ENCODE results near the gene TCN1.

DNA sequence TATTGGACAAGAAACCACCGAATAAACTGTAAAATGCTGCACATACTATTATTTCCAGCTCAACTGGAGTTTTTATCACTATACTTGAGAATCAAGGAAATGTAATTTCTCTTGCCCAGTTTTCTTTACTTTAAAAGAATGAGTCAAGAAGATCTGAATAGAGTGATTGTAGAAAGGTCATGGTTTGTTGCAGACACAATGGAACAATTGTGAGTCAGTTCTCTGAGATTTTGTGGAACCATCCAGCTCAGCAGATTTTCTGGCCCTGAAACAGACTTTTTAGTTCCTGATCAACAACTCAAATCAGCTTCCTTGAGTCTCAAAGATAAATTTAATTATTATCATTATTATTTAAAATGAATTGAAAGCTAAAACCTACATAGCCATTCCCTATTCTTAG is 1.3 kb downstream of the TCN1 start:
- TF ChIP-seq POLR2AphosphoS5 (IDR thresholded peaks at IDR 0.05; ENCODE audit: low read depth), result no peak
- TF ChIP-seq, protein P1, sequence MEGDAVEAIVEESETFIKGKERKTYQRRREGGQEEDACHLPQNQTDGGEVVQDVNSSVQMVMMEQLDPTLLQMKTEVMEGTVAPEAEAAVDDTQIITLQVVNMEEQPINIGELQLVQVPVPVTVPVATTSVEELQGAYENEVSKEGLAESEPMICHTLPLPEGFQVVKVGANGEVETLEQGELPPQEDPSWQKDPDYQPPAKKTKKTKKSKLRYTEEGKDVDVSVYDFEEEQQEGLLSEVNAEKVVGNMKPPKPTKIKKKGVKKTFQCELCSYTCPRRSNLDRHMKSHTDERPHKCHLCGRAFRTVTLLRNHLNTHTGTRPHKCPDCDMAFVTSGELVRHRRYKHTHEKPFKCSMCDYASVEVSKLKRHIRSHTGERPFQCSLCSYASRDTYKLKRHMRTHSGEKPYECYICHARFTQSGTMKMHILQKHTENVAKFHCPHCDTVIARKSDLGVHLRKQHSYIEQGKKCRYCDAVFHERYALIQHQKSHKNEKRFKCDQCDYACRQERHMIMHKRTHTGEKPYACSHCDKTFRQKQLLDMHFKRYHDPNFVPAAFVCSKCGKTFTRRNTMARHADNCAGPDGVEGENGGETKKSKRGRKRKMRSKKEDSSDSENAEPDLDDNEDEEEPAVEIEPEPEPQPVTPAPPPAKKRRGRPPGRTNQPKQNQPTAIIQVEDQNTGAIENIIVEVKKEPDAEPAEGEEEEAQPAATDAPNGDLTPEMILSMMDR (IDR thresholded peaks at IDR 0.05; ENCODE audit: insufficient read depth, low read length), result no peak
